Liver (tissue), 9 donors: ENCODE results near the gene SMIM29. TPM values are rescaled to one million over a fixed set of nuclear protein-coding genes. Genes with fewer than 3 reads are reported as not detected.

ENCODE experiments used
- DNase-seq: peaks from one replicate; pipeline ENCODE4 v3.0.0-alpha.2; 2017; ENCODE audit warnings: low spot score
- H3K27ac ChIP-seq, 2 donors: one replicate each; pipeline ENCODE4 v1.7.0; 2013; ENCODE audit warnings: inconsistent platforms in 2 of 2, low read length in 2 of 2, control low read depth in 1 of 2, low read depth in 1 of 2, mild to moderate bottlenecking in 1 of 2
- H3K27me3 ChIP-seq, 4 donors: one replicate each; pipeline versions ENCODE4 v1.6.1 to v1.7.0; 2013; ENCODE audit warnings: low read length in 3 of 4, inconsistent platforms in 1 of 4, mild to moderate bottlenecking in 1 of 4, moderate library complexity in 1 of 4; ENCODE audit not compliant: control insufficient read depth in 4 of 4, insufficient read depth in 4 of 4
- H3K36me3 ChIP-seq, 4 donors: one replicate each; pipeline versions ENCODE4 v1.6.1 to v1.7.0; 2013; ENCODE audit warnings: low read length in 3 of 4, mild to moderate bottlenecking in 3 of 4, low read depth in 1 of 4, moderate library complexity in 1 of 4; ENCODE audit not compliant: control insufficient read depth in 4 of 4, insufficient read depth in 3 of 4
- H3K4me1 ChIP-seq, 4 donors: one replicate each; pipeline versions ENCODE4 v1.6.1 to v1.7.0; 2013; ENCODE audit warnings: low read length in 3 of 4, mild to moderate bottlenecking in 3 of 4, moderate library complexity in 1 of 4; ENCODE audit not compliant: control insufficient read depth in 4 of 4, insufficient read depth in 4 of 4
- H3K4me3 ChIP-seq, 3 donors: one replicate each; pipeline versions ENCODE4 v1.6.1 to v1.7.0; 2013; ENCODE audit warnings: low read length in 3 of 3, control low read depth in 1 of 3, low read depth in 1 of 3, mild to moderate bottlenecking in 1 of 3
- H3K9ac ChIP-seq, 2 donors: one replicate each; pipeline ENCODE4 v1.7.0; 2013; ENCODE audit warnings: low read length in 2 of 2, mild to moderate bottlenecking in 2 of 2, moderate library complexity in 2 of 2, control low read depth in 1 of 2, low read depth in 1 of 2
- H3K9me3 ChIP-seq, 4 donors: one replicate each; pipeline versions ENCODE4 v1.6.1 to v1.7.0; 2013; ENCODE audit warnings: low read length in 3 of 4; ENCODE audit not compliant: control insufficient read depth in 4 of 4
- CTCF ChIP-seq: fragments of 150-350 bp; IDR thresholded peaks from 2 replicates; pipeline ENCODE4 v1.5.1; 2017; ENCODE audit warnings: improper control_type of control experiment, low read depth, low read length; ENCODE audit not compliant: missing input control
- EGR1 ChIP-seq, 2 donors: IDR thresholded peaks; 2 replicates each; pipeline ENCODE4 v1.6.1; 2016 to 2018; ENCODE audit warnings: antibody characterized with exemption in 2 of 2, low read depth in 2 of 2
- FOXA2 ChIP-seq: IDR thresholded peaks from 2 replicates; pipeline ENCODE4 v1.6.1; 2016; ENCODE audit warnings: antibody characterized with exemption
- GABPA ChIP-seq, 2 donors: IDR thresholded peaks in 1 of 2; conservative IDR thresholded peaks in 1 of 2; 2 replicates each; pipeline ENCODE4 v1.6.1; 2016; ENCODE audit warnings: antibody characterized with exemption in 2 of 2, mild to moderate bottlenecking in 1 of 2, moderate library complexity in 1 of 2
- HNF4A ChIP-seq, 2 donors: conservative IDR thresholded peaks; 2 replicates each; pipeline ENCODE4 v1.6.1; 2016; ENCODE audit warnings: antibody characterized with exemption in 2 of 2, mild to moderate bottlenecking in 2 of 2
- HNF4G ChIP-seq: IDR thresholded peaks from 2 replicates; pipeline ENCODE4 v1.6.1; 2016; ENCODE audit warnings: antibody characterized with exemption
- JUND ChIP-seq, 2 donors: IDR thresholded peaks; 2 replicates each; pipeline ENCODE4 v1.6.1; 2016; ENCODE audit warnings: antibody characterized with exemption in 2 of 2
- NR2F2 ChIP-seq: IDR thresholded peaks from 2 replicates; pipeline ENCODE4 v1.6.1; 2016; ENCODE audit warnings: antibody characterized with exemption
- RAD21 ChIP-seq, 2 donors: IDR thresholded peaks; 2 replicates each; pipeline ENCODE4 v1.6.1; 2016; ENCODE audit warnings: antibody characterized with exemption in 2 of 2, mild to moderate bottlenecking in 2 of 2
- RXRA ChIP-seq, 2 donors: IDR thresholded peaks; 2 replicates each; pipeline ENCODE4 v1.6.1; 2017 to 2018; ENCODE audit warnings: antibody characterized with exemption in 2 of 2, mild to moderate bottlenecking in 1 of 2
- SP1 ChIP-seq: IDR thresholded peaks from 2 replicates; pipeline ENCODE4 v1.6.1; 2018; ENCODE audit warnings: antibody characterized with exemption, mild to moderate bottlenecking
- TAF1 ChIP-seq: conservative IDR thresholded peaks from 2 replicates; pipeline ENCODE4 v1.6.1; 2016; ENCODE audit warnings: antibody characterized with exemption, mild to moderate bottlenecking
- YY1 ChIP-seq: IDR thresholded peaks from 2 replicates; pipeline ENCODE4 v1.6.1; 2016; ENCODE audit warnings: antibody characterized with exemption, mild to moderate bottlenecking
- ZBTB33 ChIP-seq: IDR thresholded peaks from 2 replicates; pipeline ENCODE4 v1.6.1; 2016; ENCODE audit warnings: antibody characterized with exemption
- WGBS: extraction: QIAGEN DNeasy Blood & Tissue Kit; methylation state at CpG from one replicate; pipeline ENCODE4 v1.1.7; 2013; 5-methylcytosine and 5-hydroxymethylcytosine counted together
- polyA plus RNA-seq, 2 donors: library from polyadenylated mRNA; stranded (reverse) in 1 of 2; unstranded in 1 of 2; fragments of 200-250 nt in 1 of 2; fragments of >200 nt in 1 of 2; fragmentation: Nextera tagmentation in 1 of 2; extraction: Ambion mirVana in 1 of 2; gene quantifications; one replicate each; pipeline versions ENCODE4 v1.2.1 to v1.2.3, GENCODE V29; 2013 to 2015
- total RNA-seq, 2 donors: library from RNA; depleted of rRNA; stranded (reverse); fragments of >200 nt; gene quantifications; one replicate each; pipeline ENCODE4 v1.2.3, GENCODE V29; 2014
- TF ChIP-seq, protein P1 (sequence below): IDR thresholded peaks from 2 replicates; pipeline ENCODE4 v1.6.1; 2016; ENCODE audit warnings: antibody characterized with exemption
- donor health status: healthy.
- donor health status: healthy.
- donor health status: healthy.
- donor health status: healthy.
- donor health status: healthy.

Gene SMIM29
- total and polyA plus RNA-seq, 4 donors: 2.4 to 11.3 (median 6.7) TPM

GRCh38 chr6:34239893-34240292 lies 8.9 kb downstream of the SMIM29 start:
- Histone ChIP-seq H3K27me3 (no peaks in the 10 kb centered on the region), H3K9me3 (no peaks in the 10 kb centered on the region), H3K9ac (no peak overlapping the region), H3K36me3 (peaks cover 0 to 17% (median 6%) of the 10 kb centered on the region in 4 donors), H3K4me3 (no peak overlapping the region), H3K27ac (no peak overlapping the region), H3K4me1 (peaks cover 0 to 12% (median 9%) of the 10 kb centered on the region in 4 donors)
- WGBS: 89% methylated on average over 2 of the region's 2 CpGs
- no peak for TF ChIP-seq EGR1 (IDR thresholded peaks at IDR 0.05; ENCODE audit: low read depth in 2 of 2)
- TF ChIP-seq YY1: no peak
- no peak for TF ChIP-seq HNF4A (conservative IDR thresholded peaks at IDR 0.05)
- no peak for TF ChIP-seq SP1
- no peak for TF ChIP-seq GABPA (IDR thresholded peaks at IDR 0.05 in 1 of 2, conservative IDR thresholded peaks at IDR 0.05 in 1 of 2)
- no peak for TF ChIP-seq ZBTB33
- TF ChIP-seq, protein P1, sequence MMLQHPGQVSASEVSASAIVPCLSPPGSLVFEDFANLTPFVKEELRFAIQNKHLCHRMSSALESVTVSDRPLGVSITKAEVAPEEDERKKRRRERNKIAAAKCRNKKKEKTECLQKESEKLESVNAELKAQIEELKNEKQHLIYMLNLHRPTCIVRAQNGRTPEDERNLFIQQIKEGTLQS: no peak
- TF ChIP-seq HNF4G: no peak
- no peak for TF ChIP-seq TAF1
- no peak for TF ChIP-seq CTCF
- TF ChIP-seq RXRA (IDR thresholded peaks at IDR 0.05): no peak
- no peak for DNase-seq

DNA sequence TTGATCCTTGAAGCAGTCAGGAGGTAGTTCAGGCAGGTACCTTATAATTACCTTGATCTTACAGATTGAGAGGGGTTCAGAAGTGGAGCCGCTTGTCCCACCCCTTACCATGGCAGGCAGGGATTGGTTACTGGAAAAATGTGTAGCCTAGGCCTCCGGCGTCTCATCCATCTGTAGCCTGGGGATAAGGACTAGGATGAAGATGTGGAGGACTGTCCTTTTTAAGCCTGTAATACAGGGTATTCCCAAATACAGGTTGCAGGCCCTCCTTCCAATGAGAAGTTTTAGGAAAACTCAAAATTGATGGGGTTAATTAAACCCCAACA lies 9.3 kb downstream of the SMIM29 start:
- Histone ChIP-seq H3K27me3 (no peaks in the 10 kb centered on the region), H3K9me3 (no peaks in the 10 kb centered on the region), H3K9ac (no peak overlapping the region), H3K4me1 (peaks cover 0 to 12% (median 9%) of the 10 kb centered on the region in 4 donors), H3K27ac (no peak overlapping the region), H3K4me3 (no peak overlapping the region), H3K36me3 (peaks cover 0 to 17% (median 6%) of the 10 kb centered on the region in 4 donors)
- WGBS: 94% methylated on average over 3 of the region's 3 CpGs
- TF ChIP-seq HNF4A (conservative IDR thresholded peaks at IDR 0.05) (no peak), SP1 (no peak), YY1 (no peak), TAF1 (no peak), GABPA (IDR thresholded peaks at IDR 0.05 in 1 of 2, conservative IDR thresholded peaks at IDR 0.05 in 1 of 2) (no peak), NR2F2 (no peak), CTCF (no peak), EGR1 (IDR thresholded peaks at IDR 0.05; ENCODE audit: low read depth in 2 of 2) (no peak), FOXA2 (no peak), RAD21 (IDR thresholded peaks at IDR 0.05) (no peak), RXRA (IDR thresholded peaks at IDR 0.05) (no peak), JUND (IDR thresholded peaks at IDR 0.05) (no peak)
- TF ChIP-seq, protein P1: no peak
- no peak for DNase-seq
